Measurements from ENCODE around the gene BTLA.
"Not testable (repeated sequence)": the region's sequence is repeated elsewhere in the genome, so short reads cannot be mapped to it uniquely, and the experiment has no call there.

BTLA gene

DNA sequence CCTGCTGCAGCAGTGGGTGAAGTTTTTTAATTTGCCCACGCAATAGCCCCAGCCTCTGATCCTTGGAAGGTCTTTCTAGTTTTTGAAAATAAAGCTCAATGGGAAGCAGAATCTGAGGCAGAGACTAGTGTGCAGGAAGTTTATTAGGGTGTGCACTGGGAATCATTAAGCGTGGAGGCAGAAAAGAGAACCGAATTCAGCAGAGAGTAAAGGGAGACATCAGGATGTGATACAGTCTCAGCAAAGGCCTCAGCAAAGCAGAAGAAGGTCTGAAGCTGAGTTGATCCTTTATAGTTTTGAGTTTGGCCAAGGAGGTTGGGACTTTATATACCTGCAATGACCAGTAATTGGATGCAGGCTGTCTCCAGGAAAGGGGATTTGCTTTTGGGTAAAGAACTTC lies 4.9 kb upstream of the BTLA start:
- Mint-ChIP-seq H3K27ac (peak overlapping the region; percentile 86), H3K9me3 (peaks cover 4 to 5% of the 10 kb centered on the region in 2 donors), H3K4me1 (peaks cover 62 to 86% of the 10 kb centered on the region in 2 donors), H3K36me3 (peaks cover 3 to 11% of the 10 kb centered on the region in 2 donors), H3K4me3 (peak overlapping the region; percentile 24 to 44), H3K27me3 (no peaks in the 10 kb centered on the region)
- ATAC-seq (replicated peaks) (peak; percentile 35 to 49), DNase-seq (no peak)

DNA sequence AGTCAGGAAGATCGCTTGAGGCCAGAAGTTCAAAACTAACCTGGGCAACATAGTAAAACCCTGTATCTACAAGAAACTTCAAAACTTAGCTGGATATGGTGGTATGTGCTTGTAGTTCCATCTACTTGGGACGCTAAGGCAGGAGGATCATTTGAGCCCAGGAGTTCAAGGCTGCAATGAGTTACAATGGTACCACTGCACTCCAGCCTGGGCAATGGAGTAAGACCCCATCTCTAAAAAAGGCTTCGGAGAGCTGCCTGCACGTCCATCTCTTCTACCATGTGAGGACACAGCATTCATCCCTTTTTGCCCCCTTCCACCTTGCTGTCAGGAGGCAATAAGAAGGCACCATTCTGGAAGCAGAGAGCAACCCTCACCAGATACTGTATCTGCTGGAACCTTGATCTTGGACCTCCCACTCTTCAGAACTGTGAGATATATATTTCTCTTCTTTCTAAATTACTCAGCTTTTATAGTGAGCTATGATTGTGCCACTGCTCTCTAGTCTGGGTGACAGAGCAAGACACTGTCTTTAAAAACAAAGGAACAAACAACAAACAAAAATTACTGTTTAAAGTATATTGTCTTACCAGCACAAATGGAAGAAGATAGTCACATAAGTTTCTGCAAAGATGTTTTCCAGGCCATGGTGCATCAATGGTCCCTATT lies 4.2 kb upstream of the BTLA start:
- H3K27me3 Mint-ChIP-seq, result no peaks in the 10 kb centered on the region
- H3K4me3 Mint-ChIP-seq, result peak overlapping the region in 1 of 2 donors; percentile 44
- no peak for DNase-seq
- peaks cover 59 to 79% of the 10 kb centered on the region in 2 donors for H3K4me1 Mint-ChIP-seq
- H3K9me3 Mint-ChIP-seq, result peaks cover 0 to 3% of the 10 kb centered on the region in 2 donors
- peak overlapping the region; percentile 86 for H3K27ac Mint-ChIP-seq
- ATAC-seq (replicated peaks), result peak; percentile 27 to 32
- H3K36me3 Mint-ChIP-seq, result peaks cover 0 to 14% of the 10 kb centered on the region in 2 donors

DNA sequence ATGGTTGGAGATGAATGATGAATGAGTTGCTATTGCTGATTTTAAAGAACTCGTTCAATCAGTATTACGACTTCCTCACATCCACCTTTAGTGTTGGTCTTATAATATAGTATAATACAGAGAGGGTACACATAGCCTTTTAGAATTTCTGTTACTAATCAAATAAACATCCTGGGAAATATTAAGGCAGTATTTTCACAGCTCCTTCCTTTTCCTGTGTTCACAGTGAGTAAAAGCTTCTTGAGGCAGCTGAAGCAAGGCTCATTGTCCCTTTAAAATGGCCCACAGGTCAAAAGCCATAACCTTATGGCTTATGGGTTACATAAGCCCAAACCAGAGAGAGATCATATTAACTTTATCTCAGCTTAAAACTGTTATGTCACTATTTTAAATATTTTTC lies 1.3 kb upstream of the BTLA start:
- Mint-ChIP-seq H3K4me3 (no peak overlapping the region), H3K36me3 (peaks cover 21 to 35% of the 10 kb centered on the region in 2 donors), H3K4me1 (peaks cover 44 to 64% of the 10 kb centered on the region in 2 donors), H3K27me3 (no peaks in the 10 kb centered on the region), H3K27ac (peak overlapping the region; percentile 97), H3K9me3 (no peaks in the 10 kb centered on the region)
- ATAC-seq (replicated peaks), result no peak
- DNase-seq, result no peak

DNA sequence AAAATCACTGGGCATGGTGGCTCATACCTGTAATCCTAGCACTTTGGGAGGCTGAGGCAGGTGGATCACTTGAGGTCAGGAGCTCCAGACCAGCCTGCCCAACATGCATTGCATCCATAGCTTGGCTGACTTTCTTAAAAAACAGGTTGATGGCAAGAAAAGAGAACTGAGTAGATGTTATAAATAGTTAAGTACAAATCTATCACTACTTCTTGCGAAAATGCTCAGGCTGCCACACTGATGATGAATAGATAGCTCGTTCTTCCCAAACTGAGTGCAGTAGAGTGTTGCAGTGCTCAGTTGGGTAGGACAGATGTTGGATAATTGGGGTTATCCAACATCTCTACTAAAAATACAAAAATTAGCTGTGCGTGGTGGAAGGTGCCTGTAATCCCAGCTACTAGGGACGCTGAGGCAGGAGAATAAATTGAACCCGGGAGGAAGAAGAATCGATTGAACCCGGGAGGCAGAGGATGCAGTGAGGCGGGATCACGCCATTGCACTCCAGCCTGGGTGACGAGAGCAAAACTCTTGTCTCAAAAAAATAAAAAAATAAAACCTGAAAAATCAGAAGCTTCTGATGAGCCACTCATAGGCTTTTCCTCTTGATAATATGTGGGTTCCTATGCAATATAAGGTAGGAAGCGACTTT lies 1.2 kb downstream of the BTLA start:
- H3K36me3 Mint-ChIP-seq, result peaks cover 42 to 56% of the 10 kb centered on the region in 2 donors
- peak overlapping the region; percentile 92 to 98 for H3K4me3 Mint-ChIP-seq
- H3K9me3 Mint-ChIP-seq, result peaks cover 4 to 8% of the 10 kb centered on the region in 2 donors
- peaks cover 30 to 63% of the 10 kb centered on the region in 2 donors for H3K4me1 Mint-ChIP-seq
- DNase-seq (no peak), ATAC-seq (replicated peaks) (peak; percentile 38 to 63)
- no peaks in the 10 kb centered on the region for H3K27me3 Mint-ChIP-seq
- peak overlapping the region; percentile 99 for H3K27ac Mint-ChIP-seq

DNA sequence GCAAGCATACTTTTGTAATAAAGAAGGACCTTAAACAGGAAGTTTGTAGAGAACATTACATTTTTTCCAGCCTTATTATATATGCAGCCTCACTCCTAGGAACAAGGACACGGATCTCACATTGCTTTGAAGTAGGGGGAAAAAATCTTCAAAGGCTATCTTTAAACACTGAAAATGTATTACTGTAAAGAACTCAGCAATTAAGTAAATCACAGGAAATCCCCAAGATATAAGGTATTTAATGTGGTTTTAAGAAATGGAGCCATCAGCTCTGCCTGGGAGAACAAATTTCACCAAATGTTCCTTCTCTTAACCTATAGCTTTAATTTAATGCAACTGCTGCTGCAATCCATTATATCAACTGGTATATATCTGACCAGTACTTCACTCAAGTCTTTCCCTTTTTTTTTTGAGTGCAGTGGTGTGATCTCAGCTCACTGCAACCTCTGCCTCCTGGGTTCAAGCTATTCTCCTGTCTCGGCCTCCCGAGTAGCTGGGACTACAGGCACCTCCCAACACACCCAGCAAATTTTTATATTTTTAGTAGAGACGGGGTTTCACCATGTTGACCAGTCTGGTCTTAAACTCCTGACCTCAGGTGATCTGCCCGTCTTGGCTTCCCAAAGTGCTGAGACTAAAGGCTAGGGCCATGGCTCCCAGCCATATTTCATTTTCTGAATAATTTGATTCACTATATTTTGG lies 2.8 kb downstream of the BTLA start:
- ATAC-seq (replicated peaks) (no peak), DNase-seq (no peak)
- peaks cover 36 to 65% of the 10 kb centered on the region in 2 donors for H3K4me1 Mint-ChIP-seq
- no peaks in the 10 kb centered on the region for H3K27me3 Mint-ChIP-seq
- H3K4me3 Mint-ChIP-seq, result peak overlapping the region; percentile 87 to 88
- H3K27ac Mint-ChIP-seq, result peak overlapping the region; percentile 96
- H3K9me3 Mint-ChIP-seq, result peaks cover 4 to 8% of the 10 kb centered on the region in 2 donors
- peaks cover 51 to 61% of the 10 kb centered on the region in 2 donors for H3K36me3 Mint-ChIP-seq

DNA sequence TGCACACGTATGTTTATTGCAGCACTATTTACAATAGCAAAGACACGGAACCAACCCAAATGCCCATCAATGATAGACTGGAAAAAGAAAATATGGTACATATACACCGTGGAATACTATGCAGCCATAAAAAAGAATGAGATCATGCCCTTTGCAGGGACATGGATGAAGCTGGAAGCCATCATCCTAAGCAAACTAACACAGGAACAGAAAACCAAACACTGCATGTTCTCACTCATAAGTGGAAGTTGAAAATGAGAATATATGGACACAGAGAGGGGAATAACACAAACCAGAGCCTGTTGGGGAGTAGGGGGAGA lies 4.9 kb downstream of the BTLA start:
- not testable (repeated sequence) for H3K27me3 Mint-ChIP-seq; H3K9me3 Mint-ChIP-seq; ATAC-seq (replicated peaks); DNase-seq
- Mint-ChIP-seq H3K4me1 (peaks cover 39 to 68% of the 10 kb centered on the region in 2 donors), H3K27ac (peak overlapping the region; percentile 91), H3K36me3 (peaks cover 60 to 78% of the 10 kb centered on the region in 2 donors), H3K4me3 (peak overlapping the region; percentile 64 to 75)

DNA sequence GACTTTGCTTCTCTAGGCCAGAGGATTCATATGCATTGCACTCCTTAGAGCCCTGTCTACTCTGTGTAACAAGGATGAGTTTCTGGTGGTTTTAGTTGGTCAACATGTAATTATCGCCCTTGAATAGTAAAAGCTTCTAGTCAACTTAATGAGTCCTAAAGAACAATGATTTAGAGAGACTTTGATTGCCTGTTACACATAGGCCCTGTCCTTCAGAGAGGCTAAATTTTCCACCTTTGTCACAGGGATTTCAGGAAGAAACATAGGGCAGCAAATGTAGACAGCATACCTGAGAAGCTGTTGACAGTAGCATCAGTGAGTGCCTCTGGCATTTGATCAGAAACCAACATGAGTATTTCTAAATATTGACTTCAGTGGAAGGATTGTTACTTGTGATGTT lies 7.1 kb downstream of the BTLA start:
- H3K9me3 Mint-ChIP-seq, result peaks cover 8% of the 10 kb centered on the region in 2 donors
- H3K4me3 Mint-ChIP-seq, result peak overlapping the region; percentile 45 to 59
- no peaks in the 10 kb centered on the region for H3K27me3 Mint-ChIP-seq
- DNase-seq (no peak), ATAC-seq (replicated peaks) (no peak)
- peaks cover 43 to 84% of the 10 kb centered on the region in 2 donors for H3K4me1 Mint-ChIP-seq
- H3K27ac Mint-ChIP-seq, result peak overlapping the region; percentile 91
- peaks cover 67 to 77% of the 10 kb centered on the region in 2 donors for H3K36me3 Mint-ChIP-seq

DNA sequence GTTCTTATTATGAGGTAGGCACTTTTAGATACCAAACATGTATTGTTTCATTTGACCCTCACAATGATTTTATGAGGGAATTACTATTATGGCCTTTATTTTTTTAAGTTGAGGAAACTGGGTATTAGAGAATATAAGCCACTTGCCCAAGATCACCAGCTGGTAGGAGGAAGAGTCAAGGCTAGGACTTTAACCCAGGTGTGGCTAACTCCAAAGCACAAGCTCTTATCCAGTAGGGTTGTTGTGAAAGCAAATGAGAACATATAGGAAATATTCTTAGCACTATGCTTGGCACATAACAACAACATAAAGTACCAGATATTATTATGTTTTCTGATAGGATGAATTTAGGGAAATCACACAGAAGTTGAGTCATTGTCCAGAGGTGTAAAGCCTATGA lies 7.9 kb downstream of the BTLA start:
- peaks cover 61 to 71% of the 10 kb centered on the region in 2 donors for H3K36me3 Mint-ChIP-seq
- H3K4me1 Mint-ChIP-seq, result peaks cover 41 to 82% of the 10 kb centered on the region in 2 donors
- H3K27me3 Mint-ChIP-seq, result no peaks in the 10 kb centered on the region
- H3K9me3 Mint-ChIP-seq, result peaks cover 8% of the 10 kb centered on the region in 2 donors
- H3K27ac Mint-ChIP-seq, result peak overlapping the region; percentile 89
- ATAC-seq (replicated peaks) (no peak), DNase-seq (no peak)
- H3K4me3 Mint-ChIP-seq, result peak overlapping the region; percentile 51 to 53

DNA sequence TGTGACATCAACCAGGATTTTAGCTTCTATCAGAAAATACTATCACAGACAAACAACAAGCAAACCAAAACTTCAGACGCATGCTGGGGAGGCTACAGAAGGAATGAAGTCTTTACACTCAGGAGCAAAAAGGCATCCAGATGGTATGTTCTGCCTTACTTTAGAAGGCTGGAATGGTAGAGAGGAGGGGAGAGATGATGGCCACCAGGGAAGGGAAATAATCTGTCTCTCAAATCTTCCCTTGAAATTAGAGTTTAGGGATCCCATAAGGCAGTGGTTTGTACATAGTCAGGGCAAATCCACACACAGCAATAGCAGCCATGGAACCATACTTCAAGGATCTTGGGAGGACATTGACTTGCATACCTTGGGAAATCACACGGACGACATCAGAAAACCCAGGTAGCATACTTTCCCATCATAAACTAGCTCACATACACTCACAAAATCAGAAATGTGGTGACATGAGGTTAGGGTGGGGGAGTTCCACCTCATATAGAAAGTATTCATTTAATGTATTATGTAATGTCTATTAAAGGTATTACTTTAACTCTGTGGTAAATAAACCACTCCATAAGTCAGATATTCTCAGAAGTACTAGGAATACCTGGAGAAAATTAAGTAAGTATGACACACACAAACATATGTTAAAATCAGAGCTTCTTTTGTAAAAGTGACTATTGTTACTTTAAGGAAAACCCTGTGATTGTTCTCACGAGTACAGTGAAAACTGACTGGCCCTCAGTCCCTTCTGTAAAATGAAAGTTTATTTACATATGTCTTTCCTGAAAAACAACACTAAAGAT lies 9.4 kb downstream of the BTLA start:
- DNase-seq (no peak), ATAC-seq (replicated peaks) (peak; percentile 31 to 32)
- Mint-ChIP-seq H3K4me1 (peaks cover 35 to 67% of the 10 kb centered on the region in 2 donors), H3K36me3 (peaks cover 55 to 63% of the 10 kb centered on the region in 2 donors), H3K27ac (peak overlapping the region; percentile 83), H3K4me3 (peak overlapping the region; percentile 75 to 77), H3K9me3 (peaks cover 8% of the 10 kb centered on the region in 2 donors), H3K27me3 (no peaks in the 10 kb centered on the region)

DNA sequence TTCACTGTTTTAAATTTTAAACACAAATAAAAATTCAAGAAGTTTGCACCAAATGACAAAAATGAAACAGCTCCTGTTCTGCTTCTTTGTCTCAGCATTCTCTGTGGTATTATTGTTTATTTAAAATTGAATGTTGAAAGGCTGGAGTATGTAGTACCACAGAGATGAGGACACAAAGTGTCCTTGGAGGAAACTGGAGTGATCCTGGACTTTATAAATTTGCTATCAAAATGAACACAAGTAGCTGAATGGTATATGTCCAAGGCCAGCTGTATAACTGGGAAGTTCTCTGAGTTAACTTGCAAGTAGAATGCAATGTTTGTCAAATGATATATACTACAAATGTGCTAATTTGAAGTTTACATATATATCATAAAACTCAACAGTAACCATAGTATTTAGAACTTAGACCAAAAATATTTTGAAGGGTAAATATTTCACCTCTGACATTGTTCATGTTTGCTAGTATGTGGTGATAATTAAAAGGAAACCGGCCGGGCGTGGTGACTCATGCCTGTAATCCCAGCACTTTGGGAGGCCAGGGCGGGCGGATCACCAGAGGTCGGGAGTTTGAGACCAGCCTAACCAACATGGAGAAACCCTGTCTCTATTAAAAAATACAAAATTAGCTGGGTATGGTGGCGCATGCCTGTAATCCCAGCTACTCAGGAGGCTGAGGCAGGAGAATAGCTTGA lies 12.3 kb downstream of the BTLA start:
- Mint-ChIP-seq H3K9me3 (peaks cover 0 to 3% of the 10 kb centered on the region in 2 donors), H3K4me3 (no peak overlapping the region), H3K4me1 (peaks cover 38 to 69% of the 10 kb centered on the region in 2 donors), H3K27ac (no peak overlapping the region), H3K36me3 (peaks cover 41 to 61% of the 10 kb centered on the region in 2 donors), H3K27me3 (no peaks in the 10 kb centered on the region)
- ATAC-seq (replicated peaks) (no peak), DNase-seq (no peak)

DNA sequence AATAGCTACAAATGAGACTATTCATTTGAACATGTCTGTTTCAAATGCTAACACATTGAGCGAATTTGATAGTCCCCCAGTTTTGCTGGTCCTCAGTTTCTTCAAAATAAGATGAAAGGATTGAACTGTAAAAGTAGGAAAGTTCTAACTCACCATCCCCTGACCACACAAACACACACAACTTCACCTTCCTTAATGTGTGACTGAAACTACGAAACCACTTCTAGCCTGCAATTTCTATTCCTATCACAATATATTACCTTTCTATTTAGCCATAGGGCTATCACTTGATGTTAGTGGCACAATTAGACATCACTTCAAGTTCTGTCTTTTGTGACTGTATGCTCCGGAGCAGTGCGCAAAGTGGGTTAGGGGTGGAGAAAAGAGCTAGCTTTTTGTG lies 14.9 kb downstream of the BTLA start:
- peaks cover 44 to 64% of the 10 kb centered on the region in 2 donors for H3K36me3 Mint-ChIP-seq
- H3K27me3 Mint-ChIP-seq, result no peaks in the 10 kb centered on the region
- peak in 1 of 2 donors; percentile 37 for ATAC-seq (replicated peaks)
- H3K27ac Mint-ChIP-seq, result peak overlapping the region; percentile 91
- H3K9me3 Mint-ChIP-seq, result peaks cover 2 to 4% of the 10 kb centered on the region in 2 donors
- H3K4me1 Mint-ChIP-seq, result peaks cover 44 to 71% of the 10 kb centered on the region in 2 donors
- peak overlapping the region; percentile 2 to 49 for H3K4me3 Mint-ChIP-seq
- DNase-seq, result no peak

DNA sequence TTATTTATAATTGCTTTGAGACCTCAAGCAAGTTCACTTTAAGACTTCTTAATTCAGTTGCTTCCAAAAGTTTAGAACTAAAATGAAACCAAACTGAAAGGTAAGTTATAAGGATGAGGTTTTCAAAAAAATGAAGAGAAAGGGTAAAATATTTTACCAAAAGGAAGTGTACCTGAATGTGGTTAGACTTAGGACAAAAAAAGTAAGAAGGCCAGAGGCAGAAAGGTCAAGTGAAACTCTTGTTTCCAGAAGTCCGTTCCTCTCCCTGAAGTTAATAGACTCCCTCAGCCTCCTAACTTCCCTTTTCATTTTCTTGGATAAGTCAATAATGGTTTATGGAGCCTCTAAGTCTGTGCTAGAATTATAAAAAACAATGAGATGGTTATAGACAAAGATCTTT lies 16.6 kb downstream of the BTLA start:
- Mint-ChIP-seq H3K9me3 (peaks cover 2 to 4% of the 10 kb centered on the region in 2 donors), H3K4me1 (peaks cover 47 to 71% of the 10 kb centered on the region in 2 donors), H3K4me3 (peak overlapping the region; percentile 45 to 73), H3K27me3 (no peaks in the 10 kb centered on the region), H3K27ac (peak overlapping the region; percentile 91), H3K36me3 (peaks cover 37 to 61% of the 10 kb centered on the region in 2 donors)
- no peak for DNase-seq
- ATAC-seq (replicated peaks), result peak; percentile 54 to 61

DNA sequence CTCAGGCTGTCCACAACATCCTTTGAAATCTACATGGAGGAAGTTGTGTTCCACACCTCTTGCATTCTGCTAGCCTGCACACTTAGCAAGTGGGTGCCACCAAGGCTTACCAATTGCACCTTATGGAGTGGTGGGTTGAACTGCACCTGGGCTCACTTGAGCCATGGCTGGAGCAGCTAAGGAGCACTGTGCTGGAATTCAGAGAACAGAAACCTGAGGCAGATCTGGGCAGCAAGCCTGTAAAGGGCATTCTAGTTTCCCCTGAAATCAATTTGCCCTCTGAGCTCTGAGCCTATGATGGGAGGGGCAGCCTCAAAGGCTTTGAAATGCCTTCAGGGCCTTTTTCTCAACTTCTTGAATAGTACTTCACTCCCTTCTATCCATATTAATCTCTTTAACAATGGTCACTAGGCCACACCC lies 18.0 kb downstream of the BTLA start:
- peaks cover 47 to 73% of the 10 kb centered on the region in 2 donors for H3K4me1 Mint-ChIP-seq
- H3K36me3 Mint-ChIP-seq, result peaks cover 45 to 71% of the 10 kb centered on the region in 2 donors
- H3K9me3 Mint-ChIP-seq, result peaks cover 2 to 4% of the 10 kb centered on the region in 2 donors
- H3K4me3 Mint-ChIP-seq, result peak overlapping the region; percentile 45 to 73
- H3K27ac Mint-ChIP-seq, result peak overlapping the region; percentile 91
- peak; percentile 71 to 80 for ATAC-seq (replicated peaks)
- no peaks in the 10 kb centered on the region for H3K27me3 Mint-ChIP-seq
- no peak for DNase-seq
